ENCODE results near the gene NTM. TPM values are rescaled to one million over a fixed set of nuclear protein-coding genes. Genes with fewer than 3 reads are reported as not detected.
"Not testable (repeated sequence)": the region's sequence is repeated elsewhere in the genome, so short reads cannot be mapped to it uniquely, and the experiment has no call there.

NTM gene
- total RNA-seq, 1 experiment from 2014 or later = 9.9 TPM

DNA sequence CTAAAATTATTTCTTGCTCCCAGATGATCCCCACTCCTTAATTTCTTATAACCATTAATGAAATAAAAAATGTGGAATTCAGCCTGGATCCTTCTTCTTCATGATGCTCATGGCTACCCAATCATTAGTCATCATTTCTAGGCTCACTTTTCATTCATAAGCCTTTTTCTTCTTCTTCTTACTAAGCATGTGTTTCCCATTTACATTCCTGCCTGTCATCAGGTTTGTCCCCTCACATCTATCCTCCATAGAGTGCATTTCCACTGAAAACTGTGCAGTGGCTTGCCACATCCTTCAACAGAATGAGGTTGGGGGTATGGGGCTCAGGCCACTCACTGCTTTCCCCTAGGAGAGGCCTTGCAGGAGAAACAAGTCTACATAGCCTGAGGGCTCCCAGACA is 35.8 kb upstream of the NTM start:
- Mint-ChIP-seq H3K27ac (no peak overlapping the region), H3K9me3 (no peaks in the 10 kb centered on the region), H3K36me3 (ENCODE audit: insufficient read depth in 1 of 3, low read depth in 3 of 3) (no peaks in the 10 kb centered on the region; a peak in 2 of 7 replicates), H3K4me1 (peaks cover 7 to 11% of the 10 kb centered on the region in 2 experiments; a peak in 2 of 4 replicates), H3K27me3 (ENCODE audit: low read depth) (peaks cover 3% of the 10 kb centered on the region; the same call in 1 of the 2 replicates), H3K4me3 (no peak overlapping the region)
- no peaks in the 10 kb centered on the region for H3K79me2 ChIP-seq (ENCODE audit: insufficient read depth, low read length)
- H3K9ac ChIP-seq (ENCODE audit: extremely low read depth, insufficient read length, low read length) = no peak overlapping the region
- H3K23me2 ChIP-seq (ENCODE audit: insufficient read length, low read depth, low read length, poor library complexity, severe bottlenecking) = no peaks in the 10 kb centered on the region
- H2BK5ac ChIP-seq (ENCODE audit: insufficient read length, low read length) = no peak overlapping the region
- no peak overlapping the region for H2BK12ac ChIP-seq (ENCODE audit: insufficient read length, low read depth, low read length)
- H3K14ac ChIP-seq (ENCODE audit: insufficient read depth, low read length) = no peak overlapping the region
- no peak overlapping the region for H2BK15ac ChIP-seq (ENCODE audit: low read depth, low read length)
- H3K4me1 ChIP-seq (ENCODE audit: insufficient read depth, low read length) = no peaks in the 10 kb centered on the region
- H3K4me2 ChIP-seq (ENCODE audit: insufficient read depth, insufficient read length, low read length) = no peak overlapping the region
- no peak overlapping the region for H3K56ac ChIP-seq (ENCODE audit: insufficient read length, low read depth, low read length)
- H2AK5ac ChIP-seq (ENCODE audit: insufficient read length, low read length) = no peak overlapping the region
- no peak overlapping the region for H4K5ac ChIP-seq (ENCODE audit: insufficient read length, low read depth, low read length)
- no peak overlapping the region for H3K18ac ChIP-seq (ENCODE audit: insufficient read length, low read depth, low read length)
- H4K8ac ChIP-seq (replicated peaks; ENCODE audit: insufficient read length, low read depth, low read length) = no peak overlapping the region
- no peak overlapping the region for H3T11ph ChIP-seq (ENCODE audit: low read length)
- no peaks in the 10 kb centered on the region for H3K9me3 ChIP-seq (ENCODE audit: control insufficient read depth, low read depth, low read length)
- no peak overlapping the region for H2BK120ac ChIP-seq (ENCODE audit: low read depth, low read length, poor library complexity, severe bottlenecking)
- H4K20me1 ChIP-seq (ENCODE audit: control insufficient read depth, insufficient read depth, insufficient read length) = no peaks in the 10 kb centered on the region
- TF ChIP-seq, protein P1, sequence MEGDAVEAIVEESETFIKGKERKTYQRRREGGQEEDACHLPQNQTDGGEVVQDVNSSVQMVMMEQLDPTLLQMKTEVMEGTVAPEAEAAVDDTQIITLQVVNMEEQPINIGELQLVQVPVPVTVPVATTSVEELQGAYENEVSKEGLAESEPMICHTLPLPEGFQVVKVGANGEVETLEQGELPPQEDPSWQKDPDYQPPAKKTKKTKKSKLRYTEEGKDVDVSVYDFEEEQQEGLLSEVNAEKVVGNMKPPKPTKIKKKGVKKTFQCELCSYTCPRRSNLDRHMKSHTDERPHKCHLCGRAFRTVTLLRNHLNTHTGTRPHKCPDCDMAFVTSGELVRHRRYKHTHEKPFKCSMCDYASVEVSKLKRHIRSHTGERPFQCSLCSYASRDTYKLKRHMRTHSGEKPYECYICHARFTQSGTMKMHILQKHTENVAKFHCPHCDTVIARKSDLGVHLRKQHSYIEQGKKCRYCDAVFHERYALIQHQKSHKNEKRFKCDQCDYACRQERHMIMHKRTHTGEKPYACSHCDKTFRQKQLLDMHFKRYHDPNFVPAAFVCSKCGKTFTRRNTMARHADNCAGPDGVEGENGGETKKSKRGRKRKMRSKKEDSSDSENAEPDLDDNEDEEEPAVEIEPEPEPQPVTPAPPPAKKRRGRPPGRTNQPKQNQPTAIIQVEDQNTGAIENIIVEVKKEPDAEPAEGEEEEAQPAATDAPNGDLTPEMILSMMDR (conservative IDR thresholded peaks at IDR 0.05) = no peak
- H2AFZ ChIP-seq (ENCODE audit: low read length) = no peak overlapping the region
- no peak overlapping the region for H3K4ac ChIP-seq (ENCODE audit: low read depth, low read length)
- no peak for DNase-seq
- H3K27me3 ChIP-seq (ENCODE audit: insufficient read depth, low read length) = no peaks in the 10 kb centered on the region
- H4K91ac ChIP-seq (ENCODE audit: insufficient read length, low read depth, low read length) = no peak overlapping the region
- H2BK20ac ChIP-seq (ENCODE audit: low read depth, low read length, poor library complexity, severe bottlenecking) = no peak overlapping the region
- H3K79me1 ChIP-seq (ENCODE audit: insufficient read depth, low read depth, low read length, poor library complexity, severe bottlenecking) = no peaks in the 10 kb centered on the region
- no peak overlapping the region for H3K23ac ChIP-seq (ENCODE audit: insufficient read length, low read depth, low read length)
- H3K27ac ChIP-seq (ENCODE audit: insufficient read length, low read depth, low read length) = no peak overlapping the region

GRCh38 chr11:131341900-131342299 is 28.5 kb upstream of the NTM start:
- H4K5ac ChIP-seq (ENCODE audit: insufficient read length, low read depth, low read length); H3K27me3 ChIP-seq (ENCODE audit: insufficient read depth, low read length); H3K36me3 Mint-ChIP-seq (ENCODE audit: insufficient read depth in 1 of 3, low read depth in 3 of 3); H3K14ac ChIP-seq (ENCODE audit: insufficient read depth, low read length); H3K4me3 Mint-ChIP-seq; H3K9me3 Mint-ChIP-seq; H2AFZ ChIP-seq (ENCODE audit: low read length); H2AK5ac ChIP-seq (ENCODE audit: insufficient read length, low read length); H4K20me1 ChIP-seq (ENCODE audit: control insufficient read depth, insufficient read depth, insufficient read length); H3K27ac ChIP-seq (ENCODE audit: insufficient read length, low read depth, low read length); H4K91ac ChIP-seq (ENCODE audit: insufficient read length, low read depth, low read length); H3K18ac ChIP-seq (ENCODE audit: insufficient read length, low read depth, low read length); H3K9ac ChIP-seq (ENCODE audit: extremely low read depth, insufficient read length, low read length); H2BK12ac ChIP-seq (ENCODE audit: insufficient read length, low read depth, low read length); DNase-seq; H3K23me2 ChIP-seq (ENCODE audit: insufficient read length, low read depth, low read length, poor library complexity, severe bottlenecking); H3K9me3 ChIP-seq (ENCODE audit: control insufficient read depth, low read depth, low read length); H2BK15ac ChIP-seq (ENCODE audit: low read depth, low read length); H3K4me1 ChIP-seq (ENCODE audit: insufficient read depth, low read length); H3K23ac ChIP-seq (ENCODE audit: insufficient read length, low read depth, low read length); H3K79me2 ChIP-seq (ENCODE audit: insufficient read depth, low read length); H3K27ac Mint-ChIP-seq; H2BK5ac ChIP-seq (ENCODE audit: insufficient read length, low read length); H2BK120ac ChIP-seq (ENCODE audit: low read depth, low read length, poor library complexity, severe bottlenecking); H3K79me1 ChIP-seq (ENCODE audit: insufficient read depth, low read depth, low read length, poor library complexity, severe bottlenecking); H2BK20ac ChIP-seq (ENCODE audit: low read depth, low read length, poor library complexity, severe bottlenecking); H3K27me3 Mint-ChIP-seq (ENCODE audit: low read depth); H4K8ac ChIP-seq (replicated peaks; ENCODE audit: insufficient read length, low read depth, low read length); H3K4ac ChIP-seq (ENCODE audit: low read depth, low read length); H3T11ph ChIP-seq (ENCODE audit: low read length); H3K4me1 Mint-ChIP-seq; H3K56ac ChIP-seq (ENCODE audit: insufficient read length, low read depth, low read length); H3K4me2 ChIP-seq (ENCODE audit: insufficient read depth, insufficient read length, low read length): not testable (repeated sequence)
- WGBS (ENCODE audit: extremely low coverage, insufficient read length, low lambda C conversion rate) = no CpG with 5 or more reads among the region's 5 CpGs
